Measurements from ENCODE around the gene PPBP.
"Not testable (repeated sequence)": the region's sequence is repeated elsewhere in the genome, so short reads cannot be mapped to it uniquely, and the experiment has no call there.

PPBP gene

DNA sequence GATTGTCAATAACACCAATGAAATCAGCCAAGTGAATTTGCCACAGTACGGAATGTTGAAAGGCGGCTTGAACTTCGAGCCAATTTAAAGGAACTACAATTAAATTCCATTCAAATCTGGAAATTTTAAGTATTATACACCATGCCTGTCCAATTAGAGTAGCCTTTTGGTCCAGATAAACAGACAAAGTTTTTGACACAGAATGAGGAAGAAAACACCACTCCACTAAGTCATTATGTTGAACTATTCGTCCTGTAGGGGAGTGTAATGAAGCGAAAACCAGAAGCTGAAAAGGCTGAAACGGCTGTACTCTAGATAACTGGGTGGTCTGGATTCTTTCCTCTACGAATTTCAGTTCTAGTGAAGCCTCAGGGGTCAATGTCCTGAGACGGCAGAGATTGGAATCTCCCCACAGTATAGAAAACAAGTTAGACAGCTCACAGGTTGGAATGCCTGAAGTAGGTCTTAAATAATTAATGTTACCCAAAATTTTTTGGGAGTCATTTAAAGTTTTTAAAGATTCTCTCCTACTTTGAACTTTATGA lies 37.5 kb downstream of the PPBP start:
- not testable (repeated sequence) for DNase-seq (ENCODE audit: extremely low read depth in 1 of 2, low read depth in 1 of 2)

DNA sequence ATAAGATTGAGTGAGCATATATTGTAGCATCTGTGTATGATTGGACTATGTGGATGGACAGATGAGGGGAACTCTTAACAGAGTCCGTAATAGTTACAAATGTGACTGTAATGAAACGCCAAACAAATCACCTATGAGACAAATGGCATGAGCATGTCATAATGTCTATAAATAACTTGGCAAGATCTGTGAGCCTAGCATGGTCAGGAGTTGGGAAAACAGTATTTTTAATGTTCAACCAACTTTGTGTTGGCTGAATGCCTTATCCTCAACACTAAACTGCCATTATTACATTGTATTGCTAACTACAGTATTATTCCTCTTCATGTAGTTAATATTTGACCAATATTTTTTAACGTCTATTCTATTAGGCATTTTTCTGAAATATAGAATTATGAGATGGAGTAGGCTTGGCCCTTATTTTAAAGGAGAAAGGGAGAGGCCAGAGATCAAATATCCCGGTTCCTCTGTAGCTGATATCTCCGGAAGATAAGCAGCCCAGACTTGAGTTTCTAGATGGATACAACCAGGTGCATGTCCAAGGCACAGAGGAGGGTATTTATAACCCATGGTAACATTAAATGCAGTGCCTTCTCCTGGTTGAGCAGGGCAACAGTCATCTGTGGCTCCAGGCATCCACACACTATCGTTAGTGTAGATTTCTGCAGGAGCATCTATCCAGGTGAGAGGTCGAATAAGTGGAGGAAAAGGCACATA lies 38.8 kb downstream of the PPBP start:
- no peak for DNase-seq (ENCODE audit: extremely low read depth in 1 of 2, low read depth in 1 of 2)

DNA sequence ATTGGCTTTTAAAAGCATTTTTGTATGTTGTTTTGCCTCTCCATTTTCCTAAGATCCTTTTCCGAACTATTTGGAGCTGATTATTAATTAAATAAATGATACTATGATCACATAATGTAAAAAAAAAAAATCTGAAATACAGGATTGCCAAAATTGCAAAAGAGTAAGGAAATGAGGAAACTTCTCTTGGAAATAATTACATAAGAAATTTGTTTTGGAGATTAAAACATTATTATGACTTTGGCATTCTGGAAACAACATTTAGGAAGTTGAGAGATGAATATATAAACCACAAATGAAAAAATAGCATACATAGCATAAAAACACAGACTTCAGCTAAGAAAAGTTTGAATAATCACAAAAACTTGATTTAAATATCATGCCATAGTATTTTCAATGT lies 39.7 kb downstream of the PPBP start:
- DNase-seq (ENCODE audit: extremely low read depth in 1 of 2, low read depth in 1 of 2) = no peak

DNA sequence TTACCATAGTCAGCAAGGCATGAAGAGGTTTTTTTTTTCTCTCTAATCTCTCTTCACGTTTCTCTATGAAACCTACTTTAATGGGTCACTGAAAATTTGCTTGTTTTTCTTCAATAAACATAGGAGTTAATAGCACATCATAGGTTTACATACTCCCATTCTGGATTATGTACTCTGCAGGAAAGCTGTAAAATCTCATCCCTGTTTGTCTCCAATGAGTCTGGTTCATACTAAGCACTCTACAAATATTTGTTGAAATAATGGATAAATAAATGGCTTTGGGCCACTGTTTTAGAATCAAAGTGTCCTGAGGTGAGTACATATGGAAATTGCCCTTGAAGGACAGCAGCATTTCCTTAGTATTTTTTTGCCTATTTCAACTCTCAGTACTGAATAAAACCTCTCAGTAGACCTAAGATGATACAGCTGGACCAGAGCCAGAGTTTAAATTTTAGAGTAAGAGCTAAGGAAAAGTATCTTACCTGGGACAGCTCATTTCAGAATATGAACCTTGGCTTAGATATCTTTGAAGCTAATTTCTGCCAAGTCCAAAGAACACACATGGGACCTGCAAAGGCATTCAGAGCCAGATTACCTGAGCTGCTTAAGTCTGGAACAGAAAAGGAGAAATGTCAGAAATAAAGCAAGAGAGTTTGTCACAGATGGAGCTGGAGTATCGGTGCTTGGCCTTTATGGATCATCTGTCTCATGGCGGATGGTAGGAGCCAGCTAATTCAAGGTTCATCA lies 40.6 kb downstream of the PPBP start:
- no peak for DNase-seq (ENCODE audit: extremely low read depth in 1 of 2, low read depth in 1 of 2)

DNA sequence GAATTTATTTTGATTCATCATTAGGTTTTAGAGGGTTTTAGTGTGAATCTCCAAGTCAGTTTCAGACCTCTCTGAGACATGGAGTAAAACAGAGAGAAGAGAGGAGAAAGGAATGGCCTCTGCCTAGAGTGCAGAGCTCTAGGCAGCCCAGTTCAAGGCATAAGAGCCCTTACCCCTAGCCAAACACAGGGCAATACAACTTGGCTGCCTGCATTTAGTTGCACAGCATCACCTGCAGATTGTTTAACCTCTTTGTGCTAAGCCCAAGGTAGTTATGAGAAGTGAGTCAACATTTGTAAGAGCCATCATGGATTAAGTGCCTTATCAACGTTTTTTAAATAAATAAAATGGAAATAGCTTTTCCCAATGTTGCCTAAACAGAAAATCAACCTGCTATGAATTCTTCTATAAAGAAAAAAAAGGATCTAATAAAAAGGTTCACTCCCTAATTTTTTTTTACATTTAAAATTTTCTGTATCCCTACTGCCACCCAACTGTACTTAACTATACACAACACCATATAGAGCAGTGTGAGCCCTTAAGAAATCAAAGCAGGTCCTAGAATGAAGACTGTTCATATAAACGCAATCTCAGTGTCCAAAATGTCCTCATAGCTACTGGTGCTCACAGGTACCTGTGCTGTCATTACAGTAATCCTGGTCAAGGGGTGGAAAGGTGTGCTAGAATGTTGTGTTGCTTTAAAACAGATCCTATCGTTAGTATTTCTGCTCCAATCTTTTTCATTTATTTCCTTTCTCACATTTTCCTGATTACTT lies 42.1 kb downstream of the PPBP start:
- DNase-seq (ENCODE audit: extremely low read depth in 1 of 2, low read depth in 1 of 2) = no peak

DNA sequence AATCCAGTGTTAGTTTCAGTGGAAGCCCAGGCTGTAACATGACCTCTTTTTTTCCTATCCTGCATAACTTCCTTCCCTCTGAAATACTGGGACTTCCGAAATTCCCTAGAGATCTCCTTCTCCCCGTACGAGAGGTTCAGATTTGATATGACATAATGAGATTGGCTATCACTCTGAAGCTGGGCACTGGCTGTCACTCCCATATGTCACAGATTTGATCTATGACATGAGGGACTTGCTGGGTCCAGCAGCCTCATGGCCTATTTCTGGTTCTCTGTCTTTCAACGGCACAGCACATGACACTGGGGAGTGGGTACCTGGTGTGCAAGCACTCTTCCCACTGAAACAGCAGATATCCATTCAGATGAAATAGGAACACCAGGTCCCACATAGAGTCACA lies 42.9 kb downstream of the PPBP start:
- DNase-seq (ENCODE audit: extremely low read depth in 1 of 2, low read depth in 1 of 2) = no peak

DNA sequence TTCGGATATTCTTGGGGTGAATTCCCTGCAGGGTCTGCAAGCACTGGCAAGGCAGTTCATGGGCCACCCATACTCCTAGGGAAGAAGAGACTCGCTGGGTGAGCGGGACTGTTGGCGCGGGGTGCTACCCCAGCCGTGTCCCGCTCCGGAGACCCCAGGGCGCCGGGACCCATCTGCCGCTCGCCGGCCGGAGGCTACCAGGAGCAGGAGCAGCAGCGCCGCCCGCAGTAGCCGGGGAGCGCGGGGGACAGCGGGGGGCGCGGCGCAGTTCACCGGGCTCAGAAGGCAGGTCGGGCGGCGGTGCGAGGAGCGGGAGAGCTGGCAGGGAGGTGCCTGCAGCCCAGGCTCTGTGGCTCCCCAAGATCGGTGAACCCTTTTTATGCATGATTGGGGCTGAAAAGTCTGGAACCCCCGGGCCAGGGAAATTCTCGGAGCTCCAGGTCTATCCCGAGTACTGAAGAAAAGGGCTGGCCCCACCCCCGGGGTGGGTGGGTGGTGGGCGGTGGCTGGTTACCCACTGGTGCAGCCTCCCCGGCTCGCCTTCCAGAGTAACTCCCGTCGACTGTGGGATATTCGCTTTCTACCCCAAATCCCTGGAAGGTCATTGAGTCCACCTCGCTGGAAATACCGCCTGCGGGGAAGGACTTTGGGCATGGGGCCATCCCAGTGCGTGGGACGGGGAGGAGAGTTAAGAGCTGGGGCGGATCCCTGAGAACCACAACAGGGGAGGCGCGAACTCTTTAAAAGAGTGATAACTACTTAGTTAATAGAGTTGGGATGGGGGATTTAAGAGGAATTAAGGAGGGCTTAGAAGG lies 43.7 kb downstream of the PPBP start:
- no peak for DNase-seq (ENCODE audit: extremely low read depth in 1 of 2, low read depth in 1 of 2)

DNA sequence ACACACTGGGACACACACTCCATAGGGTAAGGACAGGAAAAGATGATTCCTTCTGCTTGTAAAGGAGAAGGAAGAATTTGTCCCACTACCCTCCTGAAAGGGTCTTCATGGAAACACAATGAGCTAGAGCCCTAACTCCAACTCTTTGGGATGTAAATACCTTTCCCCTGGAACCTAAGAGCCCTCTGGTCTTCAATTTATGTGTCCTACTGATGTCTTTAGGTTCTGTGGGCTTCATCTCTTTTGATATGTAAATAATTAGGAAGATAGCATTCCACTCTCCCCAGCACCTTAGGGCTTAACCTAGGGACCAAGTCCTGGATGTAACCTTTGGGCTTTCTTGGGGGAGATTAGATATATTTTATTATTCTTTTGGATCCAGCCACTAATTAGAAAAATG lies 44.4 kb downstream of the PPBP start:
- DNase-seq (ENCODE audit: extremely low read depth in 1 of 2, low read depth in 1 of 2) = no peak

DNA sequence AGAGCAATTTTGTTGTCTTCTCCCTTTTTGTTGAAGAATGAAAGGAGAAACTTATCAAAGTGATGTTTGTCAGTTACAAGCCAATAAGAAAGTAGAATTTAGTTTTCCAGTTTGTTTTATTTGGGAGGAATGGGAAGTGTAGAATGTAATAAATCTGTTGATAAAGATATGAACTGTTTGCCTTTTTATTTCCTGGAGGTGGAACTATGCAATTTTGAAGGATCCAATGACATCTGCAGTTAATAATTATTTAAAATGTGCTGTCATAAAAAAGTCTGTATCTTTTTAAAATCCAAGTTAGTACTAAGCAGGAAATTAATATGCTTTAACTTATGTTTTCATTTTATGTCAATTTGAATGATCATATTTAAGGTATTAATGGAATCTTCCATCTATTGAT lies 51.0 kb downstream of the PPBP start:
- DNase-seq (ENCODE audit: extremely low read depth in 1 of 2, low read depth in 1 of 2) = no peak
